PFSK-1 (cell line): ENCODE data around the gene MYEOV.

ENCODE experiments used
- POLR2AphosphoS5 ChIP-seq: IDR thresholded peaks from 2 replicates; pipeline ENCODE4 v1.6.1; 2012; ENCODE audit warnings: low read depth, mild to moderate bottlenecking, control low read depth, low read length, moderate library complexity
- TAF1 ChIP-seq: IDR thresholded peaks from 2 replicates; pipeline ENCODE4 v1.6.1; 2012; ENCODE audit warnings: low read length, control low read depth, borderline replicate concordance; ENCODE audit not compliant: insufficient read depth
- TF ChIP-seq, protein P1 (sequence below), 2 experiments: IDR thresholded peaks; 2 replicates each; pipeline versions ENCODE4 v1.6.1 to v1.8.0; 2011 to 2012; ENCODE audit warnings: low read depth in 2 of 2, low read length in 2 of 2, control low read depth in 1 of 2, inconsistent platforms in 1 of 2, mild to moderate bottlenecking in 1 of 2, moderate library complexity in 1 of 2; ENCODE audit not compliant: insufficient read depth in 1 of 2

DNA sequence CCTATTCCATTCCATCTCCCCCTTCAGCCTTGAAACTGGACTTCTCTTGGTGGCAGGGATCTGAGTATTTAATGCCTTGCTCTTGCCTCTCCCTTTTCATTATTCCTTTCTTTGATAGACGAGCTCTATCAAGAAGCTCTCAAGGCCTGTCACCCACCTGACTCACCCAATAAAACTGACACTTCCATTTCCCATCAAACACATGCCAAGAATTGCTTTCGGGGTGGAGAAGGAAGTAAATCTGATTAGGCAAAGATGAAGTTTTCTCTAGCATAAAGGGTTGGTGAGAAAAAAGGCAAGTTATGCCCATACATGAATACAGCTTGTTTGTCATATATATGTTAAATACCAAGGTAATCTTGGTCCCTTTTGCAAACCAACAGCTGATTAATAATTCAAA is 34.9 kb upstream of the MYEOV start:
- TF ChIP-seq TAF1 = no peak
- TF ChIP-seq, protein P1, sequence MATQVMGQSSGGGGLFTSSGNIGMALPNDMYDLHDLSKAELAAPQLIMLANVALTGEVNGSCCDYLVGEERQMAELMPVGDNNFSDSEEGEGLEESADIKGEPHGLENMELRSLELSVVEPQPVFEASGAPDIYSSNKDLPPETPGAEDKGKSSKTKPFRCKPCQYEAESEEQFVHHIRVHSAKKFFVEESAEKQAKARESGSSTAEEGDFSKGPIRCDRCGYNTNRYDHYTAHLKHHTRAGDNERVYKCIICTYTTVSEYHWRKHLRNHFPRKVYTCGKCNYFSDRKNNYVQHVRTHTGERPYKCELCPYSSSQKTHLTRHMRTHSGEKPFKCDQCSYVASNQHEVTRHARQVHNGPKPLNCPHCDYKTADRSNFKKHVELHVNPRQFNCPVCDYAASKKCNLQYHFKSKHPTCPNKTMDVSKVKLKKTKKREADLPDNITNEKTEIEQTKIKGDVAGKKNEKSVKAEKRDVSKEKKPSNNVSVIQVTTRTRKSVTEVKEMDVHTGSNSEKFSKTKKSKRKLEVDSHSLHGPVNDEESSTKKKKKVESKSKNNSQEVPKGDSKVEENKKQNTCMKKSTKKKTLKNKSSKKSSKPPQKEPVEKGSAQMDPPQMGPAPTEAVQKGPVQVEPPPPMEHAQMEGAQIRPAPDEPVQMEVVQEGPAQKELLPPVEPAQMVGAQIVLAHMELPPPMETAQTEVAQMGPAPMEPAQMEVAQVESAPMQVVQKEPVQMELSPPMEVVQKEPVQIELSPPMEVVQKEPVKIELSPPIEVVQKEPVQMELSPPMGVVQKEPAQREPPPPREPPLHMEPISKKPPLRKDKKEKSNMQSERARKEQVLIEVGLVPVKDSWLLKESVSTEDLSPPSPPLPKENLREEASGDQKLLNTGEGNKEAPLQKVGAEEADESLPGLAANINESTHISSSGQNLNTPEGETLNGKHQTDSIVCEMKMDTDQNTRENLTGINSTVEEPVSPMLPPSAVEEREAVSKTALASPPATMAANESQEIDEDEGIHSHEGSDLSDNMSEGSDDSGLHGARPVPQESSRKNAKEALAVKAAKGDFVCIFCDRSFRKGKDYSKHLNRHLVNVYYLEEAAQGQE (IDR thresholded peaks at IDR 0.05; ENCODE audit: insufficient read depth in 1 of 2, low read depth in 2 of 2, low read length in 2 of 2) = no peak
- no peak for TF ChIP-seq POLR2AphosphoS5
